GM23338 (cell line): ENCODE data around the gene DUSP10. TPM values are rescaled to one million over a fixed set of nuclear protein-coding genes. Genes with fewer than 3 reads are reported as not detected.

Source experiments
- ATAC-seq: fragments of 200-7000 bp; cut with Tn5 transposase; 3 replicates; pipeline ENCODE4 v1.9.1; 2020
- DNase-seq: peaks from one replicate; pipeline ENCODE4 v3.0.0-alpha.2; 2015; ENCODE audit warnings: low spot score
- H2AFZ ChIP-seq: fragments of 200-600 bp; sonication (generic); 2 replicates; pipeline ENCODE4 v1.8.0; 2016; ENCODE audit warnings: antibody characterized with exemption, mild to moderate bottlenecking, moderate library complexity
- H3F3A ChIP-seq: fragments of 200-600 bp; sonication (generic); replicated peaks from 2 replicates; pipeline ENCODE4 v1.8.0; 2017; ENCODE audit warnings: antibody characterized with exemption, mixed run types, low read depth
- H3K27ac ChIP-seq: fragments of 200-600 bp; sonication (generic); 2 replicates; pipeline ENCODE4 v1.6.1; 2016; ENCODE audit warnings: low read depth
- H3K27me3 ChIP-seq: fragments of 200-600 bp; sonication (generic); 2 replicates; pipeline ENCODE4 v1.8.0; 2016; ENCODE audit warnings: mild to moderate bottlenecking, mixed run types, moderate library complexity; ENCODE audit not compliant: insufficient read depth
- H3K36me3 ChIP-seq: fragments of 200-600 bp; sonication (generic); 2 replicates; pipeline ENCODE4 v1.8.0; 2016; ENCODE audit warnings: mild to moderate bottlenecking; ENCODE audit not compliant: insufficient read depth
- H3K4me1 ChIP-seq: fragments of 200-600 bp; sonication (generic); 2 replicates; pipeline ENCODE4 v1.8.0; 2016; ENCODE audit warnings: mild to moderate bottlenecking, moderate library complexity; ENCODE audit not compliant: insufficient read depth
- H3K4me2 ChIP-seq: fragments of 200-600 bp; sonication (generic); 2 replicates; pipeline ENCODE4 v1.7.1; 2017; ENCODE audit warnings: mixed run types
- H3K4me3 ChIP-seq: fragments of 200-600 bp; sonication (generic); 2 replicates; pipeline ENCODE4 v1.6.1; 2016; ENCODE audit warnings: mixed run types
- H3K79me2 ChIP-seq: fragments of 200-600 bp; sonication (generic); replicated peaks from 2 replicates; pipeline ENCODE4 v1.8.0; 2017; ENCODE audit warnings: mild to moderate bottlenecking; ENCODE audit not compliant: insufficient read depth
- H3K9me2 ChIP-seq: fragments of 200-600 bp; sonication (generic); 2 replicates; pipeline ENCODE4 v1.8.0; 2017; ENCODE audit not compliant: insufficient read depth
- H4K20me1 ChIP-seq: fragments of 200-600 bp; sonication (generic); replicated peaks from 2 replicates; pipeline ENCODE4 v1.8.0; 2017; ENCODE audit warnings: mild to moderate bottlenecking; ENCODE audit not compliant: insufficient read depth
- H3K27ac Mint-ChIP-seq: 2 replicates; pipeline ENCODE4 v1.8.0; 2020; ENCODE audit warnings: inconsistent platforms, mild to moderate bottlenecking, moderate library complexity, mixed read lengths
- H3K27me3 Mint-ChIP-seq: 3 replicates; pipeline ENCODE4 v1.8.0; 2022; ENCODE audit warnings: low read depth, mild to moderate bottlenecking, moderate library complexity, mixed read lengths, inconsistent platforms; ENCODE audit not compliant: insufficient read depth, poor library complexity
- H3K36me3 Mint-ChIP-seq: 3 replicates; pipeline ENCODE4 v1.8.0; 2021; ENCODE audit warnings: low read depth, mild to moderate bottlenecking, inconsistent platforms, moderate library complexity, mixed read lengths
- H3K4me1 Mint-ChIP-seq: 3 replicates; pipeline ENCODE4 v1.8.0; 2020; ENCODE audit warnings: mild to moderate bottlenecking, inconsistent platforms, mixed read lengths
- H3K4me3 Mint-ChIP-seq: 3 replicates; pipeline ENCODE4 v1.8.0; 2021; ENCODE audit warnings: moderate library complexity, mild to moderate bottlenecking, inconsistent platforms, mixed read lengths
- H3K9me3 Mint-ChIP-seq: 3 replicates; pipeline ENCODE4 v1.8.0; 2020; ENCODE audit warnings: moderate library complexity, mild to moderate bottlenecking, inconsistent platforms, mixed read lengths
- CREB1 ChIP-seq: fragments of 250-450 bp; sonication (Bioruptor Pico); IDR thresholded peaks from 2 replicates; pipeline ENCODE4 v1.5.0; 2020; ENCODE audit warnings: low read depth, mild to moderate bottlenecking, moderate library complexity
- ETS1 ChIP-seq: IDR thresholded peaks from 2 replicates; pipeline ENCODE4 v1.6.1; 2016; ENCODE audit warnings: antibody characterized with exemption
- EZH2 ChIP-seq: fragments of 200-600 bp; sonication (generic); IDR thresholded peaks from one replicate; pipeline ENCODE4 v1.8.0; 2017; ENCODE audit warnings: antibody characterized with exemption, mild to moderate bottlenecking, low read depth; ENCODE audit not compliant: unreplicated experiment
- EZH2phosphoT487 ChIP-seq: fragments of 200-600 bp; sonication (generic); IDR thresholded peaks from one replicate; pipeline ENCODE4 v1.8.1; 2018; ENCODE audit warnings: antibody characterized with exemption; ENCODE audit not compliant: unreplicated experiment
- NANOG ChIP-seq: IDR thresholded peaks from 2 replicates; pipeline ENCODE4 v1.6.1; 2016; ENCODE audit warnings: antibody characterized with exemption, borderline replicate concordance
- REST ChIP-seq: IDR thresholded peaks from one replicate; pipeline ENCODE4 v1.6.1; 2018; ENCODE audit warnings: antibody characterized with exemption; ENCODE audit not compliant: unreplicated experiment
- STAT1 ChIP-seq: IDR thresholded peaks from one replicate; pipeline ENCODE4 v1.6.1; 2016; ENCODE audit warnings: antibody characterized with exemption; ENCODE audit not compliant: unreplicated experiment
- ZNF114 ChIP-seq: fragments of 250-450 bp; sonication (Bioruptor Pico); IDR thresholded peaks from 2 replicates; pipeline ENCODE4 v1.5.0; 2020; ENCODE audit warnings: mild to moderate bottlenecking, moderate library complexity
- ZNF462 ChIP-seq: fragments of 250-450 bp; sonication (Bioruptor Pico); IDR thresholded peaks from 2 replicates; pipeline ENCODE4 v1.5.0; 2020; ENCODE audit warnings: mild to moderate bottlenecking, moderate library complexity
- polyA plus RNA-seq: library from polyadenylated mRNA; unstranded; fragments of >200 nt; fragmentation: Nextera tagmentation; extraction: Ambion mirVana; gene quantifications from 2 replicates; pipeline ENCODE4 v1.2.1, GENCODE V29; 2016
- total RNA-seq: library from RNA; depleted of rRNA; stranded (reverse); fragments of >200 nt; shearing (Covaris generic); gene quantifications from 2 replicates; pipeline ENCODE4 v1.2.3, GENCODE V29; 2014

The DUSP10 gene
- total and polyA plus RNA-seq, 2 experiments from 2014 or later = 1.5 to 1.6 TPM

- H3K4me1 ChIP-seq = peaks cover 4% of the 10 kb centered on the region; the same call in 1 of the 2 replicates
- no peak overlapping the region for H2AFZ ChIP-seq
- H3K4me3 ChIP-seq = no peak overlapping the region
- H3K79me2 ChIP-seq = no peaks in the 10 kb centered on the region
- no peak overlapping the region for H3K4me2 ChIP-seq
- H3K9me2 ChIP-seq = 0 out of 2 replicates have a peak, but pooled peaks cover 8% of the 10 kb centered on the region
- TF ChIP-seq NANOG = no peak
- TF ChIP-seq ZNF114 (CRISPR knock-in tag) = no peak
- TF ChIP-seq EZH2phosphoT487 = no peak
- TF ChIP-seq EZH2 = no peak
- no peak for TF ChIP-seq REST
- no peak for TF ChIP-seq STAT1
- TF ChIP-seq CREB1 (CRISPR knock-in tag) = no peak
- TF ChIP-seq ETS1 = no peak
- TF ChIP-seq ZNF462 (CRISPR knock-in tag) = no peak
- H3F3A ChIP-seq = no peaks in the 10 kb centered on the region
- Mint-ChIP-seq H3K27ac (no peak overlapping the region), H3K4me1 (no peaks in the 10 kb centered on the region), H3K27me3 (no peaks in the 10 kb centered on the region), H3K4me3 (no peak overlapping the region), H3K36me3 (peaks cover 17% of the 10 kb centered on the region), H3K9me3 (peaks cover 24% of the 10 kb centered on the region)
- H3K27ac ChIP-seq = no peak overlapping the region
- DNase-seq = no peak
- H3K27me3 ChIP-seq = no peaks in the 10 kb centered on the region
- peaks cover 10% of the 10 kb centered on the region for H3K36me3 ChIP-seq
- no peaks in the 10 kb centered on the region for H4K20me1 ChIP-seq
- ATAC-seq = no peak
These were observed 14.5 kb downstream of the DUSP10 start for GRCh38 chr1:221727146-221728036.
